Measurements from ENCODE around the gene LRRC74B. TPM values are rescaled to one million over a fixed set of nuclear protein-coding genes. Genes with fewer than 3 reads are reported as not detected.
"Not testable (repeated sequence)": the region's sequence is repeated elsewhere in the genome, so short reads cannot be mapped to it uniquely, and the experiment has no call there.

LRRC74B gene
- total RNA-seq, 1 donor from 2014 or later, result 3.6 TPM

DNA sequence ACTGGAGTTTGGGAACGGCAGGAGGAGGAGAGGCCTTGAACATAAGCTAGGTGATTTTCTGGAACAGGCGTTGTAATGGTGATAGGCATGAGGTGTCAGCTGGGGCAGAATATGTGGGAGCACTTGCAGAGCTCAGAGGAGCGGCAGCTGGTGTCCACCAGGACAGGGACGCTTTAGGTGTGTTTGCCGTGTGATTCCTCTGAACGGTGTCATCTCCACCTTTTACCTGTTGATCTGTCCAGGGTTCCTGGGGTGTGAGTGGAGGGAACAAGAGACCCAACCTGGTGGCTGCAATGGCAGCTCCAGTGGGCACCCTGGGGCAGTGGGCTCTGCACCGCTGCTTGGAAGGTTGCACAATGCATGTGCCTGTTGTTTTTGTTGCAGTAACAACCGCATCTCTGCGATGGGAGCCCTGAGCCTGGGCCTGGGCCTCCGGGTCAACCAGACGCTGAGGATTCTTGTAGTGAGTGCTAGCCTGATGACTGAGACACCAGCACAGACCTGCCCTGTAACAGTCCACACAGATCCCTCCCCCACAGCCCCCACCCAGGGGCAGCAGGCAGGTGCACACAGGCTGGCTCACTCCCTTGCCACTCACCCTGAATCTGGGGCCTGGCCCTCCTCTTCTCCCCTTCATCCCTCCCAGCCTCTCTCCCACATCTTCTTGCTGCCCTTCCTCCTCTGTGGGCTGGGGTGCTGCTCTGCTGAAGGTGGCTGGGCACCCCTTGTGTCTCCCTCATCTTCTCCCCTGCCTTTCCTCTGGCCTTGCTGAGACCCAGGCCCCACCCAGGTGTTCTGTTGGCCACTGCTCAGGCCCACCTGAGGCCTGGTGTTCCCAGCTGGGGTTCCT lies 9.2 kb downstream of the LRRC74B start:
- no peaks in the 10 kb centered on the region for H3K9me3 ChIP-seq
- no peak for ATAC-seq
- TF ChIP-seq, protein P1, sequence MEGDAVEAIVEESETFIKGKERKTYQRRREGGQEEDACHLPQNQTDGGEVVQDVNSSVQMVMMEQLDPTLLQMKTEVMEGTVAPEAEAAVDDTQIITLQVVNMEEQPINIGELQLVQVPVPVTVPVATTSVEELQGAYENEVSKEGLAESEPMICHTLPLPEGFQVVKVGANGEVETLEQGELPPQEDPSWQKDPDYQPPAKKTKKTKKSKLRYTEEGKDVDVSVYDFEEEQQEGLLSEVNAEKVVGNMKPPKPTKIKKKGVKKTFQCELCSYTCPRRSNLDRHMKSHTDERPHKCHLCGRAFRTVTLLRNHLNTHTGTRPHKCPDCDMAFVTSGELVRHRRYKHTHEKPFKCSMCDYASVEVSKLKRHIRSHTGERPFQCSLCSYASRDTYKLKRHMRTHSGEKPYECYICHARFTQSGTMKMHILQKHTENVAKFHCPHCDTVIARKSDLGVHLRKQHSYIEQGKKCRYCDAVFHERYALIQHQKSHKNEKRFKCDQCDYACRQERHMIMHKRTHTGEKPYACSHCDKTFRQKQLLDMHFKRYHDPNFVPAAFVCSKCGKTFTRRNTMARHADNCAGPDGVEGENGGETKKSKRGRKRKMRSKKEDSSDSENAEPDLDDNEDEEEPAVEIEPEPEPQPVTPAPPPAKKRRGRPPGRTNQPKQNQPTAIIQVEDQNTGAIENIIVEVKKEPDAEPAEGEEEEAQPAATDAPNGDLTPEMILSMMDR (IDR thresholded peaks at IDR 0.05), result no peak
- DNase-seq, result no peak
- no peaks in the 10 kb centered on the region for H3K36me3 ChIP-seq
- no peak overlapping the region for H3K27ac ChIP-seq
- H3K27me3 ChIP-seq (ENCODE audit: low read depth), result no peaks in the 10 kb centered on the region
- no peak overlapping the region for H3K4me3 ChIP-seq
- no peaks in the 10 kb centered on the region for H3K4me1 ChIP-seq
- intact Hi-C loops (cut with DNase I), result no loop called here

DNA sequence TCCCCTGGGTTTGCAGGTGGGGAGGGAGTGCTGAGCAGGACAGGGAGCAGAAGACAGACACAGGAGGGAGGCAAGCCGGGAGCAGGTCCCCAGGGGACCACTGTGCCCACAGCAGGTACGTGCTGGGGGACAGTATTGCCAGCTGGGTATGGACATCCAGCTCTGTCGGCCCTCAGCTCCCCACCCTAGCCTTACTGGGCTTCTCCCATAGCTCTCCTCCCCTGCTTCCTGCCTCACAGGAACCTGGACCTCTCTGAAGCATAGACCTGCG lies 9.8 kb downstream of the LRRC74B start:
- Histone ChIP-seq H3K27me3 (ENCODE audit: low read depth) (no peaks in the 10 kb centered on the region), H3K36me3 (no peaks in the 10 kb centered on the region), H3K9me3 (no peaks in the 10 kb centered on the region), H3K27ac (no peak overlapping the region), H3K4me1 (no peaks in the 10 kb centered on the region), H3K4me3 (no peak overlapping the region)
- intact Hi-C loops (cut with DNase I), result no loop called here
- TF ChIP-seq, protein P1 (IDR thresholded peaks at IDR 0.05), result no peak
- ATAC-seq (no peak), DNase-seq (no peak)

DNA sequence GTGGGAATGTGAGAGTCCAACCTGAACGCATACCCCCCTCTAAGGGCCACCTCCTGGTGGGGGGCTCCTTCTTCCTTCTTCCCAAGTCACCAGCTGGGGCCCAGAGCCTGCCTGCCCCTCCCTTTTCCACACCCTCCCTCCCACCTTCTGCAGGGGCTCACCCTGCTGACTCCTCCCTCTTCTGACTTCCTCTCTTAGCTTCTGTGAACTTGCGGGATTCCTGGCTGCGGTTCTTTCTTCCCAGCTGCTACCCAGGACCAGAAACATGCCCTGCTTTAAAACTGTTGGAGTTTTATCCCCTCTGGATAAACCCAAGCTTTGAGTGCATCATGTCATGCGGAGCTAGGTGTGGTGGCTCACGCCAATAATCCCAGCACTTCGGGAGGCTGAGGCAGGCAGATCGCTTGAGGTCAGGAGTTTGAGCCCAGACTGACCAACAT lies 10.2 kb downstream of the LRRC74B start:
- no peak for ATAC-seq

DNA sequence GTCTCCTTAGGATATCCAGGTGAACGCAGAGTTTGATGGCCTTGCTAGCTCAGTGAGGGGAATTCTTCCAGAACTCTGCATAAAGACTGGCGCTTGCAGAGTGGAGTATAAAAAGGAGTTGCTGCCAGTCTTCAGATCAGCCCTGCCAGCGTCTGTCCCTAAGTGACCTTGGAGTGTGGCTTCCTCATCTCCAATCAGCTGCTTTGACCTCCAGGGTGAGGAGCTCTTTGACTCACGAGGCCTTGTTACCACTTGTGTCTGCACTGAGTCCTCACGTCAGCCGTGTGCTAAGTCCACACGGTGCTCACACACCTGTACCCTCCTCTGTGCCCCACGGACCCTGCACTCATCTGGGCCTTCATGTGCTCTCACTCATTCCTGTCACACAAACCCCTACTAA lies 14.6 kb downstream of the LRRC74B start:
- H3K4me3 ChIP-seq; ATAC-seq; H3K36me3 ChIP-seq; DNase-seq; H3K9me3 ChIP-seq; H3K27me3 ChIP-seq (ENCODE audit: low read depth); H3K4me1 ChIP-seq; H3K27ac ChIP-seq; intact Hi-C loops (cut with DNase I): not testable (repeated sequence)

More for the DNA sequence above, 10.2 kb downstream of the LRRC74B start:
- H3K27ac ChIP-seq, result no peak overlapping the region
- no peaks in the 10 kb centered on the region for H3K27me3 ChIP-seq (ENCODE audit: low read depth)
- DNase-seq, result no peak
- H3K9me3 ChIP-seq, result no peaks in the 10 kb centered on the region
- no peaks in the 10 kb centered on the region for H3K4me1 ChIP-seq
- H3K4me3 ChIP-seq, result no peak overlapping the region
- H3K36me3 ChIP-seq, result no peaks in the 10 kb centered on the region
- intact Hi-C loops (cut with DNase I), result no loop called here
- TF ChIP-seq, protein P1 (IDR thresholded peaks at IDR 0.05), result no peak

DNA sequence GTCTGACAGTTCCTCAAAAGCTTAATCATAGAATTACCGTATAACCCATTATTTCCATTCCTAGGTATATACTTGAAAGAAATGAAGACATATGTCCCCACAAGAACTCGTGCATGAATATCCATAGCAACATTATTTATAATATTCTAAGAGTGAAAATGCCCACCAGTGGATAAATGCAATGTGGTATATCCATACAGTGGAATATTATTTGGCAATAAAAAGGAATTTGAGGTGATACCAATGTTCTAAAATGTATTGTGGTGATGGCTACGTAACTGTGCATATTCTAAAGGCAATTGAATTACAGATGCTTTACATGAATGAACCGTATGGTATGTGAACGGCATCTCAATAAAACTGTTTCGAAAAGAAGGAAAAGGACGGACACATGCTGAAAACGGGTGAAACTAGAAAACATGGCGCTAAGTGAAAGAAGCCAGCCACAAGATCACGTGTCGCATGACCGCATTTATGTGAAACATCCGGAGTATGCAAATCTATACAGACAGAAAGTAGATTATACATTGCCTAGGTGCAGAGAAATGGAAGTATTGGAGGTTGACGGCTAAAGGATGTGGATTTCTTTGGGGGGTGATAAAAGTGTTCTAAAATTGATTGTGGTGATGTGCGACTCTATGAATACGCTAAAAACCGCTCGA lies 16.0 kb downstream of the LRRC74B start:
- DNase-seq; intact Hi-C loops (cut with DNase I): not testable (repeated sequence)

GRCh38 chr22:21064425-21064824 lies 18.7 kb downstream of the LRRC74B start:
- H3K9me3 ChIP-seq; H3K4me1 ChIP-seq; H3K27ac ChIP-seq; H3K27me3 ChIP-seq (ENCODE audit: low read depth); H3K36me3 ChIP-seq; ATAC-seq; DNase-seq; intact Hi-C loops (cut with DNase I); H3K4me3 ChIP-seq: not testable (repeated sequence)

More for the DNA sequence above, 16.0 kb downstream of the LRRC74B start:
- not testable (repeated sequence) for H3K4me1 ChIP-seq; ATAC-seq; H3K4me3 ChIP-seq; H3K27ac ChIP-seq; H3K27me3 ChIP-seq (ENCODE audit: low read depth); H3K36me3 ChIP-seq; H3K9me3 ChIP-seq

All from lower lobe of right lung (tissue), 2 donors.